Measurements from ENCODE around the gene SLC9A4.

The SLC9A4 gene

DNA sequence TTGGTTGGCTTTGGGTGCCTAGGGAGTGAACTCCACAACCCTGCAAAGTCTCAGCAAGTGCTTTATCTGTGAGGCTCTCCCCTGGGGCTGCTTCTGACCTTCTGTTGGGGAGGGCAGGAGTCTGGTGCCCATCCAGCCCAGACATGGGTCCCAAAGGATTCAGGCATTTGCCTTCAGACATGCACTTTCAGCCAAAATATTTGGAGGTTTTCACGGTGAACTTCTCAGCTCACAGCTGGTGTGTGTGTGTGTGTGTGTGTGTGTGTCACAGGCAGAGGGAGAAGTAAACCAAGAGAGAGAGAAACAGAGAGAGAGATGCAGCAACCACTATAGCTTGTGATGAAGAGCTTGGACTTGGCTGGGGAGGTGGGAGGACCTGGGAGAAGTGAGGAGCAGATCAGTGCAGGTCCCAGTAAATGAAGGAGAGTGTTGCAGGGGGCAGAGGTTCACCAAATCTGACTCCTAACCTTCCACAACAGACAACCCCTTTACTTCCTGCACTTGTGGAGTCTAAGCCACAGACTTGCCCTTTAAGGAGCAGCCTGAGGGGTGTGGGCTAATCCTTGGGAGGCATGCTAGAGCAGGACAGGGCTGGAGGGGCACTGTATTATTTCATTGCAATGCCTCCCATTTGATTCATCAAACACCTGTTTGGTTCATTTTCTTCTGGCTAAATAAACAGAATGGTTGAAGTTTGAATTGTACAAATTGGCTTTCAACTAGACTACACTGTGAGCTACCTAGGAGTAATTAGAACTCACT, 14.1 kb downstream of the SLC9A4 start:
- POLR2A ChIA-PET = no interaction called here
- TF ChIP-seq BHLHE40 (IDR thresholded peaks at IDR 0.05; ENCODE audit: borderline replicate concordance) (no peak), L3MBTL2 (conservative IDR thresholded peaks at IDR 0.05) (no peak), CTBP1 (IDR thresholded peaks at IDR 0.05; ENCODE audit: borderline replicate concordance) (no peak), FOXM1 (IDR thresholded peaks at IDR 0.05; ENCODE audit: borderline replicate concordance) (no peak), ZNF384 (IDR thresholded peaks at IDR 0.05) (no peak), ARNT (IDR thresholded peaks at IDR 0.05) (no peak), PKNOX1 (IDR thresholded peaks at IDR 0.05) (no peak), LEF1 (IDR thresholded peaks at IDR 0.05; ENCODE audit: borderline replicate concordance) (no peak), NFRKB (IDR thresholded peaks at IDR 0.05) (no peak), FOXK2 (IDR thresholded peaks at IDR 0.05) (no peak), HDGF (IDR thresholded peaks at IDR 0.05; ENCODE audit: borderline replicate concordance) (no peak), SP1 (IDR thresholded peaks at IDR 0.05) (no peak), FOXA1 (IDR thresholded peaks at IDR 0.05) (no peak), SUZ12 (IDR thresholded peaks at IDR 0.05) (no peak), ELF4 (IDR thresholded peaks at IDR 0.05) (no peak), TARDBP (IDR thresholded peaks at IDR 0.05) (no peak)
- CTCF ChIA-PET = interaction anchor here (1.1 kb wide), 1 partner anchor 14 kb away, joined by 3 read pairs; the partner anchor contains the start of gene SLC9A4
- DNase-seq (ENCODE audit: extremely low spot score) = no peak

DNA sequence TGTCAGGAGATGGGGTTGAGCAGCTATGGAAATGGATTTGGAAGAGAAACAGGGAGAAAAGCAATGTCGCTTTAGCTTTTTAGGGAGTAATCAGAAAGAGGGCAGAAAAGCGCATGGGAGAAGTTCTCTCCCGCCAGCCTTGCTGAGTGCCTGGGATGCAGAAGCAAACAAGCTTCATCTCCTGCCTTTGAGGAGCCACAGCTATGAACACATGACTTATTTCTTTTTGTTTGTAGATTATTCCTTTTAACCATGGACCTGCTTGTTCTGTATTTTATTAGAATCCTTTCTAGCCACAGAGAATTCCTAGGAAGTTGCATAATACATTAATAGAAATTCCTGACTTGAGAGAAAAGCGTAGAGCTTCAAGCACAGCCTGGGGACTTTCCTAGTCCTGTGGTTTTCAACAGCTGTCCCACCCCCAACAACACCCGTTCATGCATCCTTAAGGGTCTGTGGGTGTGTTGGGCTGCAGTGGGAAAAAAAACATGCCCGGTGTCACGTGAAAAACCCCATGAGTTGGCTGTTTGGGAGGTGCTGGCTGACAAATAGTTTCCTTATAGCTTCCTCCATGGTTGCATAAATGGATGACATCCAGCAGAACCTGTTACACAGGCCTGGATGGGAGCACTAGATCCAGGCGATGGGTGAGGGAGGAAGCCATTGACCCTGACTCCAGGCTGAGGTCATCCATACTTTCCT, 14.9 kb downstream of the SLC9A4 start:
- no peak for DNase-seq (ENCODE audit: extremely low spot score)
- POLR2A ChIA-PET = no interaction called here
- CTCF ChIA-PET = no interaction called here
- TF ChIP-seq CTBP1 (IDR thresholded peaks at IDR 0.05; ENCODE audit: borderline replicate concordance) (no peak), FOXA1 (IDR thresholded peaks at IDR 0.05) (no peak), FOXK2 (IDR thresholded peaks at IDR 0.05) (no peak), NFRKB (IDR thresholded peaks at IDR 0.05) (no peak), TARDBP (IDR thresholded peaks at IDR 0.05) (no peak), ELF4 (IDR thresholded peaks at IDR 0.05) (no peak), SUZ12 (IDR thresholded peaks at IDR 0.05) (no peak), FOXM1 (IDR thresholded peaks at IDR 0.05; ENCODE audit: borderline replicate concordance) (no peak)

DNA sequence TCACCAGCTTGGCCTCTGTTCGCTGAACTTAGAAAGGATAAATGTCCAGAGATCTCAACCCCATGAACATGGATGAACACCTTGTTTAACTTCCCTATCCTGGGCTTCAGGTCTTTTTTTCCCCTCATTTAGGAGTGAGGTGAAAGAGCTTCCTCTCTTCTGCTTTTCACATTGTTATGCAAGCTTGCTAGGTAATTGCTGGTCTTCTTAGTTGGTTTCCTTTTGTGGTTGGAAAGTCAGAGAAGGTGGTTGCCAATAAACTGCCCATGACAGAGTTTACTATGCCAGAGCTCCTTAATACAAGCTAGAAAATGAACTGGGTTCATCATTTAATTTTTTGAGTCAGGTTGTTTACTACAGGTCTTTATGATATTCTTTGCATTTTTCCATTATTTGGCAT, 16.6 kb downstream of the SLC9A4 start:
- no peak for TF ChIP-seq ELF4 (IDR thresholded peaks at IDR 0.05)
- no peak for TF ChIP-seq PKNOX1 (IDR thresholded peaks at IDR 0.05)
- no peak for TF ChIP-seq ARNT (IDR thresholded peaks at IDR 0.05)
- TF ChIP-seq L3MBTL2 (conservative IDR thresholded peaks at IDR 0.05) = no peak
- TF ChIP-seq FOXK2 (IDR thresholded peaks at IDR 0.05) = no peak
- no peak for TF ChIP-seq HDGF (IDR thresholded peaks at IDR 0.05; ENCODE audit: borderline replicate concordance)
- no peak for TF ChIP-seq FOXM1 (IDR thresholded peaks at IDR 0.05; ENCODE audit: borderline replicate concordance)
- no peak for TF ChIP-seq SUZ12 (IDR thresholded peaks at IDR 0.05)
- TF ChIP-seq BHLHE40 (IDR thresholded peaks at IDR 0.05; ENCODE audit: borderline replicate concordance) = no peak
- no peak for TF ChIP-seq FOXA1 (IDR thresholded peaks at IDR 0.05)
- TF ChIP-seq CTBP1 (IDR thresholded peaks at IDR 0.05; ENCODE audit: borderline replicate concordance) = no peak
- no peak for TF ChIP-seq LEF1 (IDR thresholded peaks at IDR 0.05; ENCODE audit: borderline replicate concordance)
- TF ChIP-seq ZNF384 (IDR thresholded peaks at IDR 0.05) = no peak
- no peak for TF ChIP-seq NFRKB (IDR thresholded peaks at IDR 0.05)
- no peak for TF ChIP-seq TARDBP (IDR thresholded peaks at IDR 0.05)
- no peak for DNase-seq (ENCODE audit: extremely low spot score)
- CTCF ChIA-PET = interaction anchor here (1.1 kb wide), 1 partner anchor 16 kb away, joined by 4 read pairs; the partner anchor contains the start of gene SLC9A4
- POLR2A ChIA-PET = no interaction called here

DNA sequence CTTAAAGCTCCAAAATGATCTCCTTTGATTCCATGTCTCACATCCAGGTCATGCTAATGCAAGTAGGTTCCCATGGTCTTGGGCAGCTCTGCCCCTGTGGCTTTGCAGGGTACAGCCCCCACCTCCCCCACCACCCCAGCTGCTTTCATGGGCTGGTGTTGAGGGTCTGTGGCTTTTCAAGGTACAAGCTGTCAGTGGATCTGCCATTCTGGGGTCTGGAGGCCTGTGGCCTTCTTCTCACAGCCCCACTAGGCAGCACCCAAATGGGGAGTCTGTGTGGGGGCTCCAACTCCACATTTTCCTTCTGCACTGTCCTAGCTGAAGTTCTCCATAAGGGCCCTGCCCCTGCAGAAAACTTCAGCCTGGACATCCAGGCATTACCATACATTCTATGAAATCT, 19.0 kb downstream of the SLC9A4 start:
- no peak for TF ChIP-seq FOXM1 (IDR thresholded peaks at IDR 0.05; ENCODE audit: borderline replicate concordance)
- TF ChIP-seq BHLHE40 (IDR thresholded peaks at IDR 0.05; ENCODE audit: borderline replicate concordance) = no peak
- POLR2A ChIA-PET = no interaction called here
- no peak for DNase-seq (ENCODE audit: extremely low spot score)
- CTCF ChIA-PET = no interaction called here

- ChIA-PET CTCF (no interaction called here), POLR2A (no interaction called here)
- no peak for TF ChIP-seq NFRKB (IDR thresholded peaks at IDR 0.05)
- no peak for TF ChIP-seq FOXM1 (IDR thresholded peaks at IDR 0.05; ENCODE audit: borderline replicate concordance)
- no peak for TF ChIP-seq L3MBTL2 (conservative IDR thresholded peaks at IDR 0.05)
- TF ChIP-seq TARDBP (IDR thresholded peaks at IDR 0.05) = no peak
- no peak for TF ChIP-seq PKNOX1 (IDR thresholded peaks at IDR 0.05)
- TF ChIP-seq FOXK2 (IDR thresholded peaks at IDR 0.05) = no peak
- no peak for TF ChIP-seq ARNT (IDR thresholded peaks at IDR 0.05)
- no peak for TF ChIP-seq SP1 (IDR thresholded peaks at IDR 0.05)
- TF ChIP-seq LEF1 (IDR thresholded peaks at IDR 0.05; ENCODE audit: borderline replicate concordance) = no peak
- TF ChIP-seq SUZ12 (IDR thresholded peaks at IDR 0.05) = no peak
- no peak for TF ChIP-seq HDGF (IDR thresholded peaks at IDR 0.05; ENCODE audit: borderline replicate concordance)
- TF ChIP-seq BHLHE40 (IDR thresholded peaks at IDR 0.05; ENCODE audit: borderline replicate concordance) = no peak
- no peak for TF ChIP-seq CTBP1 (IDR thresholded peaks at IDR 0.05; ENCODE audit: borderline replicate concordance)
- TF ChIP-seq FOXA1 (IDR thresholded peaks at IDR 0.05) = no peak
- TF ChIP-seq ELF4 (IDR thresholded peaks at IDR 0.05) = no peak
- no peak for TF ChIP-seq ZNF384 (IDR thresholded peaks at IDR 0.05)
- DNase-seq (ENCODE audit: extremely low spot score) = no peak
Observed at GRCh38 chr2:102494570-102494969, 21.5 kb downstream of the SLC9A4 start.

Data from HEK293T (cell line).